Testis (tissue), 2 donors: ENCODE data around the gene MAGEA4.

Source experiments
- POLR2A ChIP-seq: fragments of 450-650 bp; IDR thresholded peaks from one replicate; pipeline ENCODE4 v1.6.1; 2017; ENCODE audit warnings: antibody characterized with exemption, mild to moderate bottlenecking, moderate library complexity
- TF ChIP-seq, protein P1 (sequence below), 3 experiments: fragments of 450-650 bp in 2 of 3; fragments of 200-600 bp in 1 of 3; sonication (generic) in 1 of 3; IDR thresholded peaks; one replicate each; pipeline ENCODE4 v1.5.1; 2016 to 2019; ENCODE audit warnings: antibody characterized with exemption in 3 of 3, mild to moderate bottlenecking in 2 of 3, moderate library complexity in 1 of 3

DNA sequence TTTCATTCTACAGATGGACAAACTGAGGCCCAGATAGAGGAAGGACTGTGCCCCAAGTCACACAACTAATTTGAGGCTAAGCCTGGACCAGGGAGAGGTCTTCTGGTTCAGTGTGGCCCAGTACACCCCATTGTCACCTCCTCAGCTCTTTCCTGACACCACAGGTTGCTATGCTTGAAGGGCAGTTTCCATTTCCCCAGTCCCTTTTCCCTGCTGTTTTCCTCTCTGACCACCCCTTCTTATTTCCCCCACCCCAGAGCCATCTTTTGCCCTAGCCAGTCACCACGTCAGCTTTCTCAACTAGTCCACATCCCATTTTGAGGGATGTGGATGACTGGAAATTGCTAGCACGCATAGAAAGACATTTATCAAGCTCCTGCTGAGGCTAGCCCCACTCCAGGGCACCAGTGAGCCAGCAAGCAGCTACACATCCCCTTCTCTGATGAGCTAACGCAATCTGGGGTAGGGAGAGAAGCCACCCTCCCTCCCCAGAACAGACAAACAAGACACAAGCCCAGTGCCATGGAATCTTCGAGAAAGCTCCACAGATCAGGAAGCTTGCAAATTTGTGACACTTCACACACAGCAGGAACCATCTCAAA is 60.5 kb downstream of the MAGEA4 start:
- TF ChIP-seq, protein P1, sequence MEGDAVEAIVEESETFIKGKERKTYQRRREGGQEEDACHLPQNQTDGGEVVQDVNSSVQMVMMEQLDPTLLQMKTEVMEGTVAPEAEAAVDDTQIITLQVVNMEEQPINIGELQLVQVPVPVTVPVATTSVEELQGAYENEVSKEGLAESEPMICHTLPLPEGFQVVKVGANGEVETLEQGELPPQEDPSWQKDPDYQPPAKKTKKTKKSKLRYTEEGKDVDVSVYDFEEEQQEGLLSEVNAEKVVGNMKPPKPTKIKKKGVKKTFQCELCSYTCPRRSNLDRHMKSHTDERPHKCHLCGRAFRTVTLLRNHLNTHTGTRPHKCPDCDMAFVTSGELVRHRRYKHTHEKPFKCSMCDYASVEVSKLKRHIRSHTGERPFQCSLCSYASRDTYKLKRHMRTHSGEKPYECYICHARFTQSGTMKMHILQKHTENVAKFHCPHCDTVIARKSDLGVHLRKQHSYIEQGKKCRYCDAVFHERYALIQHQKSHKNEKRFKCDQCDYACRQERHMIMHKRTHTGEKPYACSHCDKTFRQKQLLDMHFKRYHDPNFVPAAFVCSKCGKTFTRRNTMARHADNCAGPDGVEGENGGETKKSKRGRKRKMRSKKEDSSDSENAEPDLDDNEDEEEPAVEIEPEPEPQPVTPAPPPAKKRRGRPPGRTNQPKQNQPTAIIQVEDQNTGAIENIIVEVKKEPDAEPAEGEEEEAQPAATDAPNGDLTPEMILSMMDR (IDR thresholded peaks at IDR 0.05) = no peak
- no peak for TF ChIP-seq POLR2A
